CD4-positive, alpha-beta T cell treated with Interleukin-6 for 4 hours (primary cell): ENCODE measurements around the gene SP7.
"Not testable (repeated sequence)": the region's sequence is repeated elsewhere in the genome, so short reads cannot be mapped to it uniquely, and the experiment has no call there.

ENCODE experiments used
- DNase-seq: peaks from one replicate; pipeline ENCODE4 v3.0.0-alpha.2; 2020; ENCODE audit warnings: mixed read lengths

SP7 gene

GRCh38 chr12:53345486-53346188 lies 9.5 kb upstream of the SP7 start:
- no peak for DNase-seq

GRCh38 chr12:53344824-53345485 lies 8.8 kb upstream of the SP7 start:
- DNase-seq = peak; percentile 81

- DNase-seq = no peak
These were observed 8.3 kb upstream of the SP7 start for GRCh38 chr12:53344487-53344823.

DNA sequence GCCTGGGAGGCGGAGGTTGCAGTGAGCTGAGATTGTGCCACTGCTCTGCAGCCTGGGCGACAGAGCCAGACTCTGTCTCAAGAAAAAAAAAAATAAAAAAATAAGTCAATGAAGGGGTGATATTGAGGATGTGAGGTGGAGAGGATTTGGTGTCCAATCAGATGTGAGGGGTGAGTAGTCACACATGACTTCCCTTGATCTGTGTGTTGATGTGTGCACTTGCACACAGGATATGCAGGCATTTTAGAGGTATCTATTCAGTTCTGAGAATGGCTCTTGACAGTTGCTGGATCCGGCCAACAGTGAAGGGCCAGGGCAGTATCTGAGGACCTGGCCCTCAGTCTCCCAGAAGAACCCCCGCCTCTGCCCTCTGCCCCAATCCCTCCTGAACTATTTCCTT lies 7.8 kb upstream of the SP7 start:
- peak; percentile 21 for DNase-seq

GRCh38 chr12:53343449-53343848 lies 7.3 kb upstream of the SP7 start:
- DNase-seq = no peak

GRCh38 chr12:53340398-53340797 lies 4.2 kb upstream of the SP7 start:
- DNase-seq = no peak

GRCh38 chr12:53338916-53339315 lies 2.8 kb upstream of the SP7 start:
- DNase-seq = no peak

GRCh38 chr12:53338017-53338416 lies 1.9 kb upstream of the SP7 start:
- DNase-seq = no peak

DNA sequence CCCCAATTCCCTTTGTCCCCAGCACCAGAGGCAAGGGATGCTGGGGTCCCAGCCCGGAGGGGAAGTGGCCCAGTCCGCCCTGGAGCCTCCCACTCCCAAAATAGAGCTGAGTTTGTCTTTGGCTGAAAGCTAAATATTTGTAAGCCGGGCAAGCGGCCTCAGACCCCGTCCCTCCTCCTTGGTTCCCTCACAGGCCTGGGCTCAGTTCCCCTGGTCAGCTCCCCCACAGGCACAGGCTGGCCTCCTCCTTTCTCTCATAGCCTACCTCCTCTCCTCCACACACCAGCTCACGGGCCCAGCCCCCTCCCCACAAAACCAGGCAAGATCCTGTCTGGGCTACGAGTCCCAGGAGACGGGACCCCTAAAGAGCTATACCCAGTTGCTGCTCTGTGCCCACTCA lies 1.3 kb downstream of the SP7 start:
- DNase-seq = no peak

DNA sequence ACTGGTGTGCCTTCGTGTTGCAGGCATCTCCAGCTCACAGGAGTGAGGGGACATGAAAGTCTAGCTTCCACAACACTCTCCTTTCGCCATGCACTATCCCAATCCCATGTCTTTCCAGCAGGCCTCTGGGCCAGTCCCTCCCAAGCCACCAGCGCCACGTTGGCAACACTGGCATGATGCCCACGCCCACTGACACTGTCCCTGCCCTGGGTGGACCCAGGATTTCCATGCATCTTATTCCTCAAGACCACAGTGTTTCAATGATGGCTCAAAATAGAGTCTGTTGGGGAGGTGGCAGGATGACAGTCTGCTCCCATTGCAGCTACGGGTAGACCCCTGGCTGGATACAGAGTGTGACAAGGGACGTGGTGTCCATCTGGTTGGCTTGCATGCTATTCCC lies 2.3 kb downstream of the SP7 start:
- no peak for DNase-seq

GRCh38 chr12:53333289-53333688 lies 2.9 kb downstream of the SP7 start:
- DNase-seq = no peak

DNA sequence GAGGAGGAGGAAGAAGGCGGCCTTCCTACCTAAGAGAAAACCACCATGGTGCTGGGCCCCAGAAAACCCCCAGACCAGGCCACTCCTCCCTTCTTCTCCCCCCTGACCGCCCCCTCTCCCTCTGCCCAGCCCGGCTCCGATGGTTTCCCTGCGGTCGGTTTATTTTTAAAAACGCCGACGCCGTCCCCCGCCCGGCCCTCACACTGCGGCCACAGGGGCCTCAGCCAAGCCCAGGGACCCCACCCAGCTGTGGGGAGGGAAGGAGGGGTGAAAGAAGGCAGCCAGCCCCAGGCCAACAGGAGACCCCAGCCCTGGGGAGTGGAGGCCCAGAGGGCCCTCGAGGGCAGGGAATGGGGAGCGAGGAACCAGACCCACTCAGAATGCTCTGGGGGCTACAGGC lies 3.4 kb downstream of the SP7 start:
- DNase-seq = no peak

DNA sequence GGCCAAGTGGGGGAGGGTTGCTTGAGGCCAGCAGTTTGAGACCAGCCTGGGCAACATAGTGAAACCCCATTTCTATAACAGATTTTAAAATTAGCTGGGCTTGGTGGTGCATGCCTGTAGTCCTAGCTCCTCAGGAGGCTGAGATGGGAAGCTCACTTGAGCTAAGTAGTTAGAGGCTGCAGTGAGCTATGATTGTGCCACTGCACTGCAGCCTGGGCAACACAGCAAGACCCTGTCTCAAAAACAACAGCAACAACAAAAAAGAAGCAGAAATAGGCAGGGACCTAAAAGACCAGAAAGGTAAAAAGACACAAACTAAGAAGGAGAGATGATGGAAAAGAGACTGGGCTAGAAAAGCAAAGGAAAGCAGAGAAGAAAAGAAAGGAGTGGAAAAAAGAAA lies 3.8 kb downstream of the SP7 start:
- not testable (repeated sequence) for DNase-seq

DNA sequence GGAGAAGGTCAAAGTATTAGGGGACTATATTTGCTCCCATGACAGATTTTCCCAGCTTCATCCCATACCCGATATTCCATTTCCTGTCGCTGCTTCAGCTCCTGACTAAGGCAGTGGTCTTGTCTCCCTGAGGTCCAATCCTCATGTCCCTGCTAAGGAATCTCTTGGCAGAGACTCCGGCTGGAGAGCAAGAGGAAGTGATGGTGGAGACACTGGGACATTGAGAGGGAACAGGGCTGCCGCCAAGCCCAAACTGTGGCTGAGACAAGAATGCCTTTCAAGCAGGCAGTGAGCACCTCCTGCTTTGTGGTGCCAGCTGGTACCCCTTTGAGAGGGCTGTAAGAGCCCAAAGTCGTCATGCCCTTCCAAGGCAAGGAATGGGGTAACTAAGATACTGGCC lies 5.5 kb downstream of the SP7 start:
- DNase-seq = no peak

GRCh38 chr12:53328043-53328435 lies 8.1 kb downstream of the SP7 start:
- DNase-seq = no peak

GRCh38 chr12:53327435-53328042 lies 8.6 kb downstream of the SP7 start:
- DNase-seq = peak; percentile 12

DNA sequence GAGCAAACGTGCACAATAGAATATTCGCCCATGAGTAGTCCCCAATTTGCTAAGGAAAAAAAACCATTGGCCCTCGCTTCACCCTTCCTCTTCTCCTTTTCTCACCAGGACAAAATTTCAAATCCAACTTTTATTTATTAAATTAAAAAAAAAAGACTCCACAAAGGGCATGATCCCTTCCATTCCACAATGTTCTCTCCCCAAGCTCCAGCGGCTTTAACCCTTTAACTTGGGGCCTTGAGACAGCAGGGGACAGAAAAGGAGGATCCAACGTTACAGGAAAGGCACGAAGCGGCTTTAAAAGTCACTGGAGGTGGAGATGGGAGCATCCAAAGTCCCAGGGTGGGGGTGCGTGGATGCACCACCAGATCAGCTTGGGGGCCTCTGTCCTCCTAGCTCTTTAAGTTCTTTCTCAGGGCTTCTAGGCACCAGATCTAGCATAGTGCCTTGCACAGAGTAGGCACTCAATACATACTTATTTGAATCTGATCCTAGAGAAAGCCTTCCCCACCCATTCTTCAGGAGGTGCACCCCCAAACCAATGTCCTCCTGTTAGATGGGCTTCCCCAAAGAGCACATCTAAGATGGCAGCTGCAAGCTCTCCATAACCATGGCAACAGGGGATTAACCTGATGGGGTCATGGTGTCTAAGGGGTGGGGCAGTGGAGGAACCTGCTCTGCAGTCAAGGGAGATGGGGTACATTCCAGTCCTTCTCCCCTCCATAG lies 9.5 kb downstream of the SP7 start:
- no peak for DNase-seq

GRCh38 chr12:53325511-53326061 lies 10.6 kb downstream of the SP7 start:
- DNase-seq = peak; percentile 23

GRCh38 chr12:53324779-53325510 lies 11.2 kb downstream of the SP7 start:
- peak; percentile 88 for DNase-seq

DNA sequence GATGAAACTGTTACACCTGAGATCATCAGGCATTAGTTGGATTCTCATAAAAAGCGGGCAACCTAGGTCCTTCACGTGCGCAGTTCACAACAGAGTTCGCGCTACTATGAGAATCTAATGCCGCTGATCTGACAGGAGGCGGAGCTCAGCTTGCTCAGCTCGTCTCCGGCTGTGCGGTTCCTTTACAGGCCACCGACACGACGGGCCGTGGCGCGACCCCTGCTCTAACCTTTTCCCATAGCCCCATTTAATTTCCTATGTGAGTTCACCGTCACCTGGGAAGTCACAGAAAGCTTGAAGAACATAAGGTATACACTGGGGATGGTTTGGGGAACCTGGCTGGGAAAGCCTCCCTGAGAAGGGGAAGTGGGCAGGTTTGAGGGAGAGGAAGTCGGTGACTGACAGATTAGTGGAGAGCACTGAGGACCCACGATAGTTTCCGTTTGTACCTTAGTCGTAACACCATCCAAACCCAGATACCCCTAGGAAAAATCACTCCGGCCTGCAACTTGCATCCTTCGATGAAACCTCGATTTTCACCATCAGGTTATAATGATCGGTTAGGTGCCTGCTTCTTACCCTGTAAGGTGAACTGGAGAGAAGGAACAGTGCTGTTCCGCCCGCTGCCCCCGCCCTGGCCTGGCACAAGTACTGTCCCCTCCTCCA lies 11.9 kb downstream of the SP7 start:
- DNase-seq = peak; percentile 69

DNA sequence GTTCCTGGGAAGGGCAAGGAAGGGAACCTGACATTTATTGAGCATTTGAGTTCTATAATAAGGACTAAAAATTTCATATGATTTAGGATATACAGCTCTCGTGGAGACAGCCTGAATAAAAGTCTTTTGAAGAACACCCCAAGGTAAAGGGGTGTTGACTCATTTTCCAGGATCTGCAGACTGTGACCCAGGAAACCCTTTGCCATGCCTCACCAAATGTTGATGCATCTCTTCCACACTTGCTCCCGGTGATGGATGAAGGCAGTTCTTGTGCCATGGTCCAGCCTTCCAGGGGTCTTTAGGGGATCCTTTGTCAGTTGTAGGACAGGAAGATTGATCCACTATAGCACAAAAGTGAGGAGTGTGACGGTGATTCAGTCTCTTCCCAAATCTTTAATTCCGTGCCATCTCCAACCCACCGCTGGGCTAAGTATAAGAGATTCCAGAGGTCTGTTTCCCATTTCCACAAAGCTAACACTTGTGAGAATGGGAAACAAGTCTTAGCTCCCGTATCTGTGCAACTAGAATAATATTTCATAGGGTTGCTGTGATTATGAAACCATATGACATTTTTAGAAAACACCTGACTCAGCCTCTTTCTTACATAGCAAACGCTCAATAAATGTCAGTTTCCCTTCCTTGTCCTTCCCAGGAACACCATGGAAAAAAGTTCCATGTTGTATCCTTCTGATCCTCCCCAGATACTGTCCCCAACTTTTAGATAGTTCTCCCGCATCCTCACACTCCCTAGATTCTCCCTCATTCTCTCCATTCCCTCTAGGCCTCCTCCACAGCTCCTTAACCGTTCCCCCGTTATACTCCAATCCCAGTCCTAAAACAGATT lies 15.6 kb downstream of the SP7 start:
- no peak for DNase-seq
